AG04450 (cell line): ENCODE results near the gene MEIS2. TPM values are rescaled to one million over a fixed set of nuclear protein-coding genes. Genes with fewer than 3 reads are reported as not detected.
A peak's percentile ranks its signal among the peaks of the same experiment; 100 is the strongest.

Source experiments
- CTCF ChIA-PET: fragments of 300-600, 350-600 bp; formaldehyde crosslinking; extraction: SDS; loops from one replicate; lab custom pipeline; 2022; ENCODE audit warnings: antibody characterized with exemption, inconsistent platforms; lab: Charles Lee
- POLR2A ChIA-PET: fragments of 350-600 bp; formaldehyde crosslinking; extraction: SDS; loops from one replicate; lab custom pipeline; 2021; ENCODE audit warnings: antibody characterized with exemption, inconsistent platforms; lab: Yijun Ruan, JAX
- DNase-seq: peaks from one replicate; pipeline ENCODE4 v3.0.0-alpha.2; 2011; ENCODE audit warnings: low read depth, low spot score
- H3K27ac ChIP-seq: one replicate; pipeline ENCODE4 v1.5.1; 2012; ENCODE audit warnings: low read depth, low read length, control low read depth
- H3K27me3 ChIP-seq: one replicate; pipeline ENCODE4 v1.6.0; 2012; ENCODE audit warnings: low read length; ENCODE audit not compliant: control insufficient read depth, insufficient read depth
- H3K4me3 ChIP-seq: 2 replicates; pipeline ENCODE4 v1.5.1; 2011; ENCODE audit warnings: mild to moderate bottlenecking, low read depth, low read length, control low read depth
- H3K9me3 ChIP-seq: 2 replicates; pipeline ENCODE4 v1.5.1; 2012; ENCODE audit warnings: low read length; ENCODE audit not compliant: control insufficient read depth, insufficient read depth
- CTCF ChIP-seq: IDR thresholded peaks from 2 replicates; pipeline ENCODE4 v1.5.1; 2011; ENCODE audit warnings: low read depth, low read length, control low read depth, inconsistent platforms
- polyA plus RNA-seq: library from polyadenylated mRNA; depleted of rRNA; stranded (reverse); fragments of >200 nt; gene quantifications from 2 replicates; pipeline ENCODE4 v1.2.3, GENCODE V29; 2011

Gene MEIS2
- polyA plus RNA-seq, 1 experiment, result 31.7 TPM

DNA sequence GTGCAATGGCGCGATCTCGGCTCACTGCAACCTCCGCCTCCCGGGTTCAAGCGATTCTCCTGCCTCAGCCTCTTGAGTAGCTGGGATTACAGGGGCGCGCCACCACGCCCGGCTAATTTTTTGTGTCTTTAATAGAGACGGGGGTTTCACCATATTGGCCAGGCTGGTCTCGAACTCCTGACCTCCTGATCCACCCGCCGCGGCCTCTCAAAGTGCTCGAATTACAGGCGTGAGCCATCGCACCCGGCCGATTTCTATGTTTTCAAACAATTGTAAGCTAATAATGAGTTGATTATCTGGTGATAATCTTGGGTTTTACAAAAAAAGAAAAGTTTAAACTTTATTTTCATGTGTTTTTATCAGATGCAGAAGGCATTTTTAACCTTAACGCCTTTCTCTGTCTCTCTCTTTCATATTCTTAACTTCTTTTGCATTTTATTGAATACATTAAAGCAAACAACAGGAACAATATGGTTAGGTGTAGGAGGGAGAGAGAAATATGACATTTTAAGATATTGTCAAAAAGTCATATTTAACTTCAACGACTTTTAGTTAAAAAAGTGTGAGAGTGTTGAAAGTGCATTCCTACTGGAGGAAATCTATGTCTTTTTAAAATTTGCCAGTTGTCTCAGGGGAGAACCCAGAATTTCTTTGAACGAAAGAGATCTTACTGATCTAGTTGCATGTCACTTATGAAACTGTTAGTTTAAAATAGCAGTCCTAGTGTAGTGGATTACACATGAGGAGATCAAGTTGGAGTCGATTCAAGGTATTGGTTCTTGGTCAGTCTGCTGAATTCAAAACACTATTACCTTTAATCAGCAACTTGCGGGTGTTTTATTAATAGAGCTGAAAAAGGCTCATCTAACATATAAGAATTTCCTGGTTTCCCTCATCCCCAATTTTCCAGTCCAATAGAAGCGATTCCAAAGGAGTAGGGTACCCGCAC is 3.4 kb upstream of the MEIS2 start:
- TF ChIP-seq CTCF, result no peak
- Histone ChIP-seq H3K9me3 (no peaks in the 10 kb centered on the region; the same call in 1 of the 2 replicates), H3K4me3 (no peak overlapping the region), H3K27ac (no peak overlapping the region), H3K27me3 (peaks cover 4% of the 10 kb centered on the region)
- POLR2A ChIA-PET, result no interaction called here
- CTCF ChIA-PET, result interaction anchor here (0.6 to 2.5 kb wide), 3 partner anchors 25 to 190 kb away, joined by 3 to 9 read pairs (median 4); no protein-coding TSS in a partner anchor
- no peak for DNase-seq

DNA sequence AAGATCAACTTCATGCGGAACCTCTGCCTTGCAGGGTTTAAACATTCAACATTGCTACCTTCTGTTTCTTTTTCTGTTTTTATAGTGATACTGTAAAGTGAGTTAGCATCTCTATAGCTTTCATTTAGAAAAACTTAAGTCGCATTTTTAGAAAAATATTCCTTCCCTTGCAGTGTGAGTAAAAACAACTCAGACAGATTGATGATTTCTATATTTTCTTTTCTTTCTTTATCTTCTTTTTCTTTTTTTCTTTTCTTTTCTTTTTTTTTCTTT is 2.8 kb upstream of the MEIS2 start:
- ChIA-PET POLR2A (no interaction called here), CTCF (interaction anchor here (2.5 kb wide), 1 partner anchor 31 kb away, joined by 9 read pairs; no protein-coding TSS in a partner anchor)
- TF ChIP-seq CTCF, result no peak
- no peak overlapping the region for H3K27ac ChIP-seq
- peak overlapping the region; percentile 95 for H3K4me3 ChIP-seq
- H3K9me3 ChIP-seq, result no peaks in the 10 kb centered on the region; the same call in 1 of the 2 replicates
- DNase-seq, result no peak
- no peaks in the 10 kb centered on the region for H3K27me3 ChIP-seq

DNA sequence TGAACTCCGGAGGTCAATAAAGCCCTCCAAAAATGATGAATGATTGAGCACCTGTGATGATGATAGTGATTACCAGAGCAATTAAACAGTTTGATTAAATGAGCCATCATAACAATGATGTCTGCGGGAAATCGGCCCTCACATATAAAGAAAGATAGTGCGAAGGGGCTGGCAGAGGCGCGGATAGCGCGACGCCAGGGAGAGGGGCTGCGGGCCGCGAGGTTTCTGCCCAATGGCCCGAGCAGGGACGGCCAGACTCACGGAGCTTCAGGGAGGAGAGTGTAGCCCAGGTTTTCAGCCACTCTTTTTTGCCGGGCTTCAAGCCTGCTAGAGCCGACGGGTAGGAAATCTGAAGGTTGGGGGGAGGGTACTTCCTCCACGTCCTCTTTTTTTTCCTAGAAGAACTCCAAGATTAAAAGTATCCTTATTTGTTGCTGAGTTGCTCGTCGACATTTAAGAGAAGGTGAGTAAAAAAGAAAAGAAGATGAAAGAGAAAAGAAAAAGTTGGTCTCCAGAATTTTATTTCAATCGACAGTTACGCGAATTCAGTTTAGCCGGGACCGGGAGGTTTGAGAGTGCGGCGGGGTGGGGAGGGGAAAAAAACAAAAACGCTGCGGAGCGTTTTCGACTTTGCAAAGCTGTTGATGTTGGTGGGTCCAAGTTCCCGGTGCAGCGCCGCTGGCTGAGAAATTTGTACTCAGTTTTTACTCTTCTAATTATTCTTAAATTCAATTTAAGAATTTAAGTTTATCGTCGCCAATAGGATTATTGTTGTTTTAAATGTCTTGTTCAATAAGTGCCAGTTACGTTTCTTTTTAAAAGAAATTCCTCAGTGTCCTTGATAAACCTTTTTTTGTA is 2.2 kb upstream of the MEIS2 start:
- no peak for TF ChIP-seq CTCF
- Histone ChIP-seq H3K27me3 (no peaks in the 10 kb centered on the region), H3K27ac (peak overlapping the region; percentile 61), H3K4me3 (peak overlapping the region; percentile 95), H3K9me3 (no peaks in the 10 kb centered on the region; the same call in 1 of the 2 replicates)
- POLR2A ChIA-PET, result no interaction called here
- no peak for DNase-seq
- CTCF ChIA-PET, result interaction anchor here (2.5 kb wide), 1 partner anchor 31 kb away, joined by 9 read pairs; no protein-coding TSS in a partner anchor

DNA sequence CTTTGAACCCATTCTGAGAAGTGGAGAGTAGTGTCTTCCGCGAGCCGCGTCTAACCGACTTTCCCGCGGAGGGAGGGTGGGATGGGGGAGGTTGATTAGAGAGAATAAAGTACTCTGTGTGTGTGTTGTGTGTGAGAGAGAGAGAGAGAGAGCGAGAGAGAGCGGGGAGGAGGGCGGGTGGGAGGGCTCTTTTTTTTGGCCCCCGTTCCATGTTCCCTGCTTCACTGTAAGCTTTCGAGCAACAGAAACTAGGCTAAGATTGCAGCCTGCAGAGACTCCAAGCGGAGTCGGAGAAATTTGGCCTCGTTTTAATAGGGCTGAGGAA is 1.6 kb upstream of the MEIS2 start:
- Histone ChIP-seq H3K9me3 (no peaks in the 10 kb centered on the region; the same call in 1 of the 2 replicates), H3K27ac (peak overlapping the region; percentile 96), H3K4me3 (peak overlapping the region; percentile 95), H3K27me3 (no peaks in the 10 kb centered on the region)
- no peak for DNase-seq
- no peak for TF ChIP-seq CTCF
- POLR2A ChIA-PET, result interaction anchor here (0.7 to 0.8 kb wide), 2 partner anchors 64 to 495 kb away, joined by 3 read pairs; no protein-coding TSS in a partner anchor
- CTCF ChIA-PET, result no interaction called here
